ENCODE data around the gene GALNS.

GRCh38 chr16:88775825-88776224 lies 80.9 kb downstream of the GALNS start:
- TF ChIP-seq, protein P1, sequence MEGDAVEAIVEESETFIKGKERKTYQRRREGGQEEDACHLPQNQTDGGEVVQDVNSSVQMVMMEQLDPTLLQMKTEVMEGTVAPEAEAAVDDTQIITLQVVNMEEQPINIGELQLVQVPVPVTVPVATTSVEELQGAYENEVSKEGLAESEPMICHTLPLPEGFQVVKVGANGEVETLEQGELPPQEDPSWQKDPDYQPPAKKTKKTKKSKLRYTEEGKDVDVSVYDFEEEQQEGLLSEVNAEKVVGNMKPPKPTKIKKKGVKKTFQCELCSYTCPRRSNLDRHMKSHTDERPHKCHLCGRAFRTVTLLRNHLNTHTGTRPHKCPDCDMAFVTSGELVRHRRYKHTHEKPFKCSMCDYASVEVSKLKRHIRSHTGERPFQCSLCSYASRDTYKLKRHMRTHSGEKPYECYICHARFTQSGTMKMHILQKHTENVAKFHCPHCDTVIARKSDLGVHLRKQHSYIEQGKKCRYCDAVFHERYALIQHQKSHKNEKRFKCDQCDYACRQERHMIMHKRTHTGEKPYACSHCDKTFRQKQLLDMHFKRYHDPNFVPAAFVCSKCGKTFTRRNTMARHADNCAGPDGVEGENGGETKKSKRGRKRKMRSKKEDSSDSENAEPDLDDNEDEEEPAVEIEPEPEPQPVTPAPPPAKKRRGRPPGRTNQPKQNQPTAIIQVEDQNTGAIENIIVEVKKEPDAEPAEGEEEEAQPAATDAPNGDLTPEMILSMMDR (IDR thresholded peaks at IDR 0.05 in 8 of 11, conservative IDR thresholded peaks at IDR 0.05 in 3 of 11), result no peak
- TF ChIP-seq POLR2AphosphoS5 (IDR thresholded peaks at IDR 0.05) (no peak), POLR2A (IDR thresholded peaks at IDR 0.05) (no peak)
